ENCODE data around the gene FANCE.
A peak's percentile ranks its signal among the peaks of the same experiment; 100 is the strongest.

DNA sequence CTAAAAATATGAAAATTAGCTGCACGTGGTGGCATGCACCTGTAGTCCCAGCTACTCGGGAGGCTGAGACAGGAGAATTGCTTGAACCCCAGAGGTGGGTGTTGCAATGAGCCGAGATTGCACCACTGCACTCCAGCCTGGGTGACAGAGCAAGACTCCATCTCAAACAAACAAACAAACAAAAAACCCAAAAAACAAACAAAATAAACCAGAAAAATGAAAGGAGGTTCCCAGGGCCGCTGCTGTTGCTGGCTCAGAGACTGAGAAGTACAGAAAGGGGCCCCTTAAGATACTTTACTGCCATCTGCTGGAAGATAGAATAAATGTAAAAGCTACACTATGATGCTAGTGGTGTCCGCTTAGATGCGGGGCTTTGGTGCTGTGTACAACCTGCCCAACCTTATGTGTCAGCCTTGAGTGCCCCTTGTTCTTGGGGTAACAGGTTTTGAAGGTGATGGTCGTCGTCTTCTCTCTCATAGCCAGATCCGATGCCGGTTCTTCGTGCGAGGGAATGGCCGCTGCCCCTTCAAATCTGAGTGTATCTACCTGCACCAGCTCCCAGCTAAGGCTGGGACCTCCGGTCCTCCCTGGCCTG, 2.8 kb upstream of the FANCE start:
- TF ChIP-seq, protein P1, sequence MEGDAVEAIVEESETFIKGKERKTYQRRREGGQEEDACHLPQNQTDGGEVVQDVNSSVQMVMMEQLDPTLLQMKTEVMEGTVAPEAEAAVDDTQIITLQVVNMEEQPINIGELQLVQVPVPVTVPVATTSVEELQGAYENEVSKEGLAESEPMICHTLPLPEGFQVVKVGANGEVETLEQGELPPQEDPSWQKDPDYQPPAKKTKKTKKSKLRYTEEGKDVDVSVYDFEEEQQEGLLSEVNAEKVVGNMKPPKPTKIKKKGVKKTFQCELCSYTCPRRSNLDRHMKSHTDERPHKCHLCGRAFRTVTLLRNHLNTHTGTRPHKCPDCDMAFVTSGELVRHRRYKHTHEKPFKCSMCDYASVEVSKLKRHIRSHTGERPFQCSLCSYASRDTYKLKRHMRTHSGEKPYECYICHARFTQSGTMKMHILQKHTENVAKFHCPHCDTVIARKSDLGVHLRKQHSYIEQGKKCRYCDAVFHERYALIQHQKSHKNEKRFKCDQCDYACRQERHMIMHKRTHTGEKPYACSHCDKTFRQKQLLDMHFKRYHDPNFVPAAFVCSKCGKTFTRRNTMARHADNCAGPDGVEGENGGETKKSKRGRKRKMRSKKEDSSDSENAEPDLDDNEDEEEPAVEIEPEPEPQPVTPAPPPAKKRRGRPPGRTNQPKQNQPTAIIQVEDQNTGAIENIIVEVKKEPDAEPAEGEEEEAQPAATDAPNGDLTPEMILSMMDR (conservative IDR thresholded peaks at IDR 0.05; ENCODE audit: low read depth, low read length) = peak; percentile 68
- no peak for TF ChIP-seq EZH2 (IDR thresholded peaks at IDR 0.05; ENCODE audit: borderline replicate concordance, low read depth, low read length, poor library complexity, severe bottlenecking)

Data from A673 (cell line).